ENCODE results near the gene C1orf21. TPM values are rescaled to one million over a fixed set of nuclear protein-coding genes. Genes with fewer than 3 reads are reported as not detected.
A peak's percentile ranks its signal among the peaks of the same experiment; 100 is the strongest.

C1orf21 gene
- total and polyA plus RNA-seq, 8 donors: 4.1 to 13.9 (median 7.7) TPM

- H3K4me3 ChIP-seq: no peak overlapping the region
- H3K36me3 ChIP-seq: no peaks in the 10 kb centered on the region
- no peak for TF ChIP-seq CTCF (IDR thresholded peaks at IDR 0.05)
- no peaks in the 10 kb centered on the region for H3K27me3 ChIP-seq
- ATAC-seq: peak in 2 of 4 donors; percentile 14 to 23
- peaks cover 12 to 19% (median 18%) of the 10 kb centered on the region in 3 donors for H3K4me1 ChIP-seq
- intact Hi-C loops (cut with DNase I): no loop called here
- DNase-seq: no peak
- H3K9me3 ChIP-seq: no peaks in the 10 kb centered on the region
- FAIRE-seq: peak; percentile 13
- H3K27ac ChIP-seq: peak overlapping the region in 1 of 4 donors; percentile 59
Measured at GRCh38 chr1:184492536-184492935, 105.7 kb downstream of the C1orf21 start.

GRCh38 chr1:184493987-184494388 lies 107.2 kb downstream of the C1orf21 start:
- DNase-seq (no peak), FAIRE-seq (no peak), ATAC-seq (peak in 1 of 4 donors; percentile 16)
- H3K4me1 ChIP-seq: peaks cover 12 to 19% (median 18%) of the 10 kb centered on the region in 3 donors
- no peaks in the 10 kb centered on the region for H3K9me3 ChIP-seq
- no peak overlapping the region for H3K27ac ChIP-seq
- no peaks in the 10 kb centered on the region for H3K36me3 ChIP-seq
- H3K4me3 ChIP-seq: no peak overlapping the region
- 62 to 87% methylated on average over 1 of the region's 1 CpG for WGBS, 2 donors
- TF ChIP-seq CTCF (IDR thresholded peaks at IDR 0.05): no peak
- intact Hi-C loops (cut with DNase I): no loop called here
- no peaks in the 10 kb centered on the region for H3K27me3 ChIP-seq

- no peak for FAIRE-seq
- 95 to 98% methylated on average over 4 of the region's 4 CpGs for WGBS, 2 donors
Measured at GRCh38 chr1:184494929-184495328, 108.1 kb downstream of the C1orf21 start.

GRCh38 chr1:184497959-184498723 lies 111.3 kb downstream of the C1orf21 start:
- Histone ChIP-seq H3K9me3 (no peaks in the 10 kb centered on the region), H3K27me3 (no peaks in the 10 kb centered on the region), H3K27ac (no peak overlapping the region), H3K36me3 (no peaks in the 10 kb centered on the region), H3K4me3 (no peak overlapping the region), H3K4me1 (no peaks in the 10 kb centered on the region)
- DNase-seq (no peak), ATAC-seq (no peak), FAIRE-seq (no peak)
- no peak for TF ChIP-seq CTCF (IDR thresholded peaks at IDR 0.05)
- 94 to 96% methylated on average over 10 of the region's 10 CpGs for WGBS, 2 donors
- intact Hi-C loops (cut with DNase I): no loop called here

More at GRCh38 chr1:184494929-184495328, 108.1 kb downstream of the C1orf21 start:
- no peak overlapping the region for H3K4me3 ChIP-seq
- H3K9me3 ChIP-seq: no peaks in the 10 kb centered on the region
- intact Hi-C loops (cut with DNase I): no loop called here
- TF ChIP-seq CTCF (IDR thresholded peaks at IDR 0.05): no peak
- DNase-seq (no peak), ATAC-seq (no peak)
- peaks cover 12 to 19% (median 18%) of the 10 kb centered on the region in 3 donors for H3K4me1 ChIP-seq
- no peaks in the 10 kb centered on the region for H3K27me3 ChIP-seq
- no peak overlapping the region for H3K27ac ChIP-seq
- H3K36me3 ChIP-seq: no peaks in the 10 kb centered on the region

- 79 to 80% methylated on average over 1 of the region's 1 CpG for WGBS, 2 donors
- ATAC-seq (no peak), DNase-seq (no peak), FAIRE-seq (no peak)
- intact Hi-C loops (cut with DNase I): no loop called here
- H3K27ac ChIP-seq: no peak overlapping the region
- H3K4me1 ChIP-seq: peaks cover 0 to 4% (median 0%) of the 10 kb centered on the region in 3 donors
- TF ChIP-seq CTCF (IDR thresholded peaks at IDR 0.05): no peak
- no peaks in the 10 kb centered on the region for H3K36me3 ChIP-seq
- H3K9me3 ChIP-seq: no peaks in the 10 kb centered on the region
- no peak overlapping the region for H3K4me3 ChIP-seq
- no peaks in the 10 kb centered on the region for H3K27me3 ChIP-seq
Measured at GRCh38 chr1:184499616-184500015, 112.8 kb downstream of the C1orf21 start.
